Lung (tissue), 12 donors: ENCODE data around the gene FBXO2. TPM values are rescaled to one million over a fixed set of nuclear protein-coding genes. Genes with fewer than 3 reads are reported as not detected.

Experiments
- ATAC-seq: fragments of 200-7000 bp; cut with Tn5 transposase; one replicate; pipeline ENCODE4 v1.9.1; 2020; ENCODE audit warnings: moderate number of reproducible peaks; ENCODE audit not compliant: insufficient read depth, low FRiP score
- DNase-seq, 3 donors: peaks; one replicate each; pipeline ENCODE4 v3.0.0-alpha.2; 2013 to 2017
- H3K27ac ChIP-seq, 2 donors: one replicate each; pipeline ENCODE4 v1.5.1; 2013; ENCODE audit warnings: mild to moderate bottlenecking in 2 of 2, moderate library complexity in 2 of 2, control low read depth in 1 of 2, inconsistent platforms in 1 of 2, low read depth in 1 of 2, low read length in 1 of 2
- H3K27me3 ChIP-seq, 3 donors: one replicate each; pipeline ENCODE4 v1.5.1; 2013; ENCODE audit warnings: low read length in 2 of 3; ENCODE audit not compliant: control insufficient read depth in 3 of 3, insufficient read depth in 3 of 3
- H3K36me3 ChIP-seq, 4 donors: one replicate each; pipeline ENCODE4 v1.5.1; 2013; ENCODE audit warnings: low read length in 4 of 4, mild to moderate bottlenecking in 1 of 4, moderate library complexity in 1 of 4; ENCODE audit not compliant: control insufficient read depth in 4 of 4, insufficient read depth in 4 of 4
- H3K4me1 ChIP-seq, 5 donors: one replicate each; pipeline ENCODE4 v1.5.1; 2013; ENCODE audit warnings: low read length in 5 of 5, mild to moderate bottlenecking in 2 of 5, moderate library complexity in 1 of 5; ENCODE audit not compliant: control insufficient read depth in 5 of 5, insufficient read depth in 5 of 5
- H3K4me3 ChIP-seq: one replicate; pipeline ENCODE4 v1.5.1; 2013; ENCODE audit warnings: mild to moderate bottlenecking, control low read depth, moderate library complexity
- H3K9ac ChIP-seq, 2 donors: one replicate each; pipeline ENCODE4 v1.5.1; 2013; ENCODE audit warnings: low read length in 2 of 2, control low read depth in 1 of 2; ENCODE audit not compliant: insufficient read depth in 1 of 2
- H3K9me3 ChIP-seq, 4 donors: one replicate each; pipeline ENCODE4 v1.5.1; 2013; ENCODE audit warnings: low read length in 3 of 4, mild to moderate bottlenecking in 1 of 4, moderate library complexity in 1 of 4; ENCODE audit not compliant: control insufficient read depth in 4 of 4, insufficient read depth in 3 of 4
- WGBS, 2 donors: extraction: QIAGEN DNeasy Blood & Tissue Kit; methylation state at CpG; one replicate each; pipeline ENCODE4 v1.1.7; 2013; 5-methylcytosine and 5-hydroxymethylcytosine counted together
- polyA plus RNA-seq, 2 donors: library from polyadenylated mRNA; stranded (reverse); fragments of 200-250 nt; gene quantifications; one replicate each; pipeline ENCODE4 v1.2.1, GENCODE V29; 2013
- total RNA-seq, 2 donors: library from RNA; depleted of rRNA in 1 of 2; stranded (reverse); fragments of >200 nt in 1 of 2; gene quantifications; one replicate each; pipeline ENCODE4 v1.2.1, GENCODE V29; 2014 to 2021
- TF ChIP-seq, protein P1 (sequence below): IDR thresholded peaks from 2 replicates; pipeline ENCODE4 v1.5.1; 2012; ENCODE audit warnings: mild to moderate bottlenecking; ENCODE audit errors: control extremely low read depth, extremely low read depth
- donor health status: control.
- donor health status: control.
- donor health status: Bipolar disorder and iron deficiency.
- donor health status: healthy.
- donor health status: DM: yes; HTN: yes; CAD: no.

Gene FBXO2
- total and polyA plus RNA-seq, 4 donors = 0.20 to 12.5 (median 10.1) TPM

DNA sequence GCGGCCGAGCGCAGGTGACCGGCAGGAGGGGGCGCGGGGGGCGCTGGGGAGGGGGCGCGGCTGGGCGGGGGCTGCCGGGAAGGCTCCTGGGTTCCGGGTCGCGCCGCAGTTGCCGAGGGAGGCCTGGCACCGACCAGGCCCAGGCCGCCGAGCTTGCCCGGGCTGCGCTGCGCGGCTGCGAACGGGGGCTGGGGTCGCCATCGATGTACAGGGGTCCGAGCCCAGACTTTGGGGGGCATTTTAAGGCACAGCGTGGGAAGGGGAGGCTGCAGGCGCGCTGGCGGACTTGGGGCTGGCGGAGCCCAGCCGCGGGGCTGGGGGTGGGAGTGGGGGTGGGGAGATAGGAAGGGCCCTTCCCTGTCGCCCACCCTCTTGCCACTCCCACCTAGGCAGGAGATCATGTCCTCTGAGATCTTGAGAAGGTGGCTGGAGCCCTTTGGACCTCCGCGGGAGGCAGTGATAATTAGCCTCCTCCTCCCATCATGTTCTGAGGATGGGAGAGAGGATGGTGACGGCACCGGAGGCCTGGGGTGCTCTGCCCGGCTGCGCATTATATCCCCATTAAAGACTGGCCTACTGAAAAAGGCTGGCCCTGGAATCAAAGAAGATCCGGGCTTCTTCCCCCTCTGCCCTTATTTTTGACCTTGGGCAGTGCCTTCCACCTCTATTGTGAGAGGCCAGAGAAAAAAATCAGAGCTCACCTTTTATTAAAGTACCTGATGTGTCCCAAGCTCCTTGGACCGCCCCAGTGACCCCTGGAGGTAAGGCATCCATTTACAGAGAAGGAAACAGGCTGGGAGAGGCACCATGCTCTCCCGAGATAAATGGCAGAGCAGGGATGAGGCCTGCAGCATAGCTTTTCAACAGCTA lies 945 bp upstream of the FBXO2 start:
- H3K36me3 ChIP-seq = peaks cover 0 to 8% (median under 1%) of the 10 kb centered on the region in 4 donors
- peaks cover 0 to 8% (median 0%) of the 10 kb centered on the region in 5 donors for H3K4me1 ChIP-seq
- peak overlapping the region; percentile 18 for H3K4me3 ChIP-seq
- H3K9me3 ChIP-seq = no peaks in the 10 kb centered on the region
- WGBS, 2 donors = 11 to 17% methylated on average over 21 to 44 of the region's 45 CpGs
- H3K27ac ChIP-seq = no peak overlapping the region
- peaks cover 0 to 15% (median 7%) of the 10 kb centered on the region in 3 donors for H3K27me3 ChIP-seq
- ATAC-seq (no peak), DNase-seq (no peak)
- no peak overlapping the region for H3K9ac ChIP-seq
- TF ChIP-seq, protein P1, sequence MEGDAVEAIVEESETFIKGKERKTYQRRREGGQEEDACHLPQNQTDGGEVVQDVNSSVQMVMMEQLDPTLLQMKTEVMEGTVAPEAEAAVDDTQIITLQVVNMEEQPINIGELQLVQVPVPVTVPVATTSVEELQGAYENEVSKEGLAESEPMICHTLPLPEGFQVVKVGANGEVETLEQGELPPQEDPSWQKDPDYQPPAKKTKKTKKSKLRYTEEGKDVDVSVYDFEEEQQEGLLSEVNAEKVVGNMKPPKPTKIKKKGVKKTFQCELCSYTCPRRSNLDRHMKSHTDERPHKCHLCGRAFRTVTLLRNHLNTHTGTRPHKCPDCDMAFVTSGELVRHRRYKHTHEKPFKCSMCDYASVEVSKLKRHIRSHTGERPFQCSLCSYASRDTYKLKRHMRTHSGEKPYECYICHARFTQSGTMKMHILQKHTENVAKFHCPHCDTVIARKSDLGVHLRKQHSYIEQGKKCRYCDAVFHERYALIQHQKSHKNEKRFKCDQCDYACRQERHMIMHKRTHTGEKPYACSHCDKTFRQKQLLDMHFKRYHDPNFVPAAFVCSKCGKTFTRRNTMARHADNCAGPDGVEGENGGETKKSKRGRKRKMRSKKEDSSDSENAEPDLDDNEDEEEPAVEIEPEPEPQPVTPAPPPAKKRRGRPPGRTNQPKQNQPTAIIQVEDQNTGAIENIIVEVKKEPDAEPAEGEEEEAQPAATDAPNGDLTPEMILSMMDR = no peak

DNA sequence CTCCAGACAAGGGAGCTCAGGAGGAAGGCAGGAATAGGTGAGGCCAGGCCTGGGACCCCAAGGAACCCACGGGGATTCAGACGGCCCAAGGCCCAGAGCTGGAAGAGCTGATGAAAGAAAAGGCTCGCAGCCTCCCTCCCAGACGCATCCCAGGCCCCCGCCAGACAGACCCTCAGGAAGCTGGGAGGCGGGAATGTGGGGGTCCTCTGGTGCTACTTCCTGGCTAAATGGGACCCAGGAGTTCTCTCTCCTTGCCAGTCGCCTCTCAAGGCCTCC lies 430 bp downstream of the FBXO2 start:
- peaks cover 0 to 14% (median 3%) of the 10 kb centered on the region in 5 donors for H3K4me1 ChIP-seq

DNA sequence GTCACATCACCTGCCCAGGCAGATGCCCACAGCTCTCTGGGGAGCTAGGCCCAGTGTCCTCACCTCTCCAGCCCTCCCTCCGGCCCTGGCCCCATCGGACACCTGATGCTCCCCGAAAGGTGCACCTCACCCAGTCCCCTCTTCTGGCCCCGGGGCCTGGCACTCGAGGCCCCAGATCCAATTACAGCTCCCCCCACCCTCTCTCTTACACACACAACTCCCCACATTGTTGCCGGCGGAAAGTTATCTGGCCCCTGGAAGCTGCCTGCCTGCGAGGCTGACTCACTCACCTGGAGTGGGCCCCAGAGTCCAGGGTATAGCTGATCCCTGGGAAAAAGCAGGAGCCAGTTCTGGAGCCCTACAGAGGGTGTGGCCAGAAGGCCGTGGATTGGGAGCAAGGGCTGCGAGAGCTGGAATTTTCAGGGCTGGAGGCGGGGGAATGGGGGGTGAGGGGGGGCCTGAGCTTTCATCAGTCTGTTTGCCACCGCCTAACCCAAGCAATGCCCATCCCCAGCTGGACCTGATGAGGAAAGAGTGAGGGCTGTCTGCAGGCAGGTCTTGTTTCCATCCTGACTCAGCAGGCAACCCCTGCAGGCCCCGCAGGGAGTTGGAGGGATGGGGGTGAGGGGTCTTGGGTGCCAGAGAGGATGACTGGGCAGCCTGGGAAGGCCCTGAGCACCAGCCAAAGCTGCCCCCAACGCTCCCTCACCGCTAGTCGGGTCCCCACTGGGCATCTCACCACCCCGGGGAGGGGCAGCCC lies 948 bp downstream of the FBXO2 start:
- TF ChIP-seq, protein P1 = no peak
- Histone ChIP-seq H3K4me3 (no peak overlapping the region), H3K9ac (no peak overlapping the region), H3K36me3 (peaks cover 0 to 4% (median 0%) of the 10 kb centered on the region in 4 donors), H3K27me3 (peaks cover 0 to 30% (median 16%) of the 10 kb centered on the region in 3 donors), H3K4me1 (peaks cover 0 to 18% (median 3%) of the 10 kb centered on the region in 5 donors), H3K27ac (no peak overlapping the region), H3K9me3 (no peaks in the 10 kb centered on the region)
- DNase-seq = no peak
- WGBS, 2 donors = 74 to 79% methylated on average over 17 of the region's 17 CpGs
- ATAC-seq = no peak

More for the DNA sequence above, 430 bp downstream of the FBXO2 start:
- ATAC-seq (no peak), DNase-seq (no peak)
- 71 to 79% methylated on average over 7 of the region's 7 CpGs for WGBS, 2 donors
- Histone ChIP-seq H3K27ac (no peak overlapping the region), H3K27me3 (peaks cover 0 to 28% (median 16%) of the 10 kb centered on the region in 3 donors), H3K4me3 (no peak overlapping the region), H3K9ac (no peak overlapping the region), H3K36me3 (peaks cover 0 to 4% (median under 1%) of the 10 kb centered on the region in 4 donors), H3K9me3 (no peaks in the 10 kb centered on the region)
- TF ChIP-seq, protein P1 = no peak
